ENCODE results near the gene TMEM33.
"Not testable (repeated sequence)": the region's sequence is repeated elsewhere in the genome, so short reads cannot be mapped to it uniquely, and the experiment has no call there.

Gene TMEM33, protein sequence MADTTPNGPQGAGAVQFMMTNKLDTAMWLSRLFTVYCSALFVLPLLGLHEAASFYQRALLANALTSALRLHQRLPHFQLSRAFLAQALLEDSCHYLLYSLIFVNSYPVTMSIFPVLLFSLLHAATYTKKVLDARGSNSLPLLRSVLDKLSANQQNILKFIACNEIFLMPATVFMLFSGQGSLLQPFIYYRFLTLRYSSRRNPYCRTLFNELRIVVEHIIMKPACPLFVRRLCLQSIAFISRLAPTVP

DNA sequence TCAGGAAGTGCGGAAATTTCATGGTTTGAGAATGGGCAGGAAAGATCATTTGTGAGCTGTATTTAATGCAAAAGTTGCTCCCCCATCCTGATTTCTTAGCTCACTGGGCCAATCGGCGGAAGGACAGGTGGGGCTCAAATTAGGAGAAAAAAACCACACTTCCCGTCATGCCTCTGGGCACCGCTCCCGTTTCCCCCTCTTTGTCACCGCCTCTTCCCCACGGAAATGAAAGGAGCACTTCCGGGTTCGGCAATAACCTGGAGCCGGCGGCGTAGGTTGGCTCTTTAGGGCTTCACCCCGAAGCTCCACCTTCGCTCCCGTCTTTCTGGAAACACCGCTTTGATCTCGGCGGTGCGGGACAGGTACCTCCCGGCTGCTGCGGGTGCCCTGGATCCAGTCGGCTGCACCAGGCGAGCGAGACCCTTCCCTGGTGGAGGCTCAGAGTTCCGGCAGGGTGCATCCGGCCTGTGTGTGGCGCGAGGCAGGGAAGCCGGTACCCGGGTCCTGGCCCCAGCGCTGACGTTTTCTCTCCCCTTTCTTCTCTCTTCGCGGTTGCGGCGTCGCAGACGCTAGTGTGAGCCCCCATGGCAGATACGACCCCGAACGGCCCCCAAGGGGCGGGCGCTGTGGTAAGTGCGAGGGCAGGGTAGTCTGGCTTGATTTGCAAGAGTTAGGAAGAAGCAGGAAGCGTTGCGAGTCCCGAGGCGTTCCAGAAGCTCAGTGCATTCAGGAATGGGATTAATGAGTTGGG is at the start of gene TMEM33:
TSS of gene TMEM33 (plus strand) at position 529 of the 751 bp plus-strand sequence. CDS start at position 585, 56 bp downstream.
- DNase-seq, result peak; percentile 81

- DNase-seq, result no peak
Observed at GRCh38 chr4:41885456-41885855, 49.8 kb upstream of the TMEM33 start.

DNA sequence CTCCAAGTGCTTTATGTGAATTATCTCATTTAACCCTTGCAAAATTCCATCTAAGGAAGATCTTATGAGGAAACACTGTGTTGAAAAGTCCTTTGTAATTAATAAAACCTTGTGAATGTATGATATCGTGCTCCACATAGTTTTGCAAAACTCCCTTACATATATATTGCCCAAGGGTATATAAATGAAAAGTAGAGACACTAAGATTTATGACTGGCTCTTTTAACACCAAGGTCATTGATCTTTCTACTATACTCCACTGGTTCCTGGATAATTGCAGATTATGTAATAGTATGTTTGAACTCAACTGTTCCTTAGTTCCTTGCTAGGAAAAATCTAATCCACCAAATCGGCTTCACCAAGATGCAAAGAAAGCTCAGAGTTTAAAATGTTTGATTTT is 48.0 kb upstream of the TMEM33 start:
- DNase-seq, result no peak

DNA sequence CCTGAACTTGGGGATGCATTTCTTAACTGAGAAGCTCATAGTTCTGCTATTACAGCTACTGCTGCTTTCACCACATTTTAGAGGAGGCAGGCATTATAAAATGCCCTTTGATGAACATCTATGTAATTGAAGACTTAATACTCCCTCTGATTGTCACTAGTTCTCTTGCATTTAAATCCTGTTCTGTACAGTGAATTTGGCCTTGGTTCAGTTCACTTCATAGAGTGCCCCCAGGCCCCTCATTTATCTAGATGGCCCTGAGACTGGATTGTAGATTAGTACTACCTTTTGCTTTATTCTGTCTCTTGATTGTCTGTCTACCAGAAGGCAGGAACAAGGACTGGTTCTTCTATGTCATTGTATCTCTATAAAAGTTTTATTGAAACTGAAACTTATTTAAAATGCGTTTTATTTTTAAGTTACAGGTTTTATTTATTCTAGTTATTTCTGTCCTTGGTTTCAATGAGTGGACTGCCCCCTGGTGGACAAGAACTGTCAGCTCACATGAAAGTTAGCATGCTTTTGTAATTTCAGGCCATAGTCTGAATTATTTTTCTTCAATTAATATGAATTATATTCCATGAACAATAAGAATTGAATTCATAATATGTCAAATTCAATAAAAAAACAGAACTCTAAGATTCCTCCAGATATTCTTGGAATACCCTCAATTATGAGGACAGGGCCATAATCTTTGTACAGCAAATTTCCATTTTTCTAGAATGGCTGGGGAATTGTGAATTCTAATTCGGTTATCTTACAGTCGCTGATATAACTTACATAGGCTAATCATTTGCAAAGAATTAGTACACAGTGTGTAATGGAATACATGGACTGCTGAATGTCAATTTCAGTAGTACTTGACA is 47.2 kb upstream of the TMEM33 start:
- peak; percentile 46 for DNase-seq

DNA sequence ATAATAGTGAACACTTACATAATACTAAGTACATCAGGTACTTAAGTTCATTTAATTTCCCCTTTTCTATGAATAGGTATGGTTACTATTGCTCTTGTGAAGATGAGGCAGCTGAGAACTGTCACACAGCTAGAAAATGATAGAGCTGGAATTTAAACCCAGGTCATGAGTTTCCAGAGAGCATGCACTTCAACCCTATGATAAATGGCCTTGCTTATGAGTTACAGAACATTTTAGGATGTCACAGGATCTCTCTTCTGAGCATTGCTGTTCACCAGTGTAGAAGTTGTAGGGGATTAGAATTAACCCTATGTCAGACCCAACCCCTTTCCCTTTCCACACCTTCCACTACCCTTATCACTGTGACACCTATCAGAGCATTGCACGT is 46.5 kb upstream of the TMEM33 start:
- DNase-seq, result no peak

DNA sequence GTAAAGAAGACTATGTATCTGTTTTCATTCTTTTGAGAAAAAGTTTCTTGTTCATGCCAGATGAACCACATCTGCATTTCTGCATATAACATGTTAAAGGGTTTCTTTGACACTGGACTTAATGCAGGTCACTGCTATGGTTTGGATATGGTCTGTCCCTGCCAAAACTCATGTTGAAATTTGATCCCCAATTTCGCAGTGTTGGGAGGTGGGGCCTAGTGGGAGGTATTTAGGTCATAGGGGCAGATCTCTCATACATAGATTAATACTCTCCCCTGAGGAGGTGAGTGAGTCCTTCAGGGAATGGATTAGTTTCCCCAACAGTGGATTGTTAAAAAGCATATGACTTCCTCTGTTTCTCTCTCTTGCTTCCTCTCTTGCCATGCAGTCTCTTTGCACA is 45.9 kb upstream of the TMEM33 start:
- no peak for DNase-seq

DNA sequence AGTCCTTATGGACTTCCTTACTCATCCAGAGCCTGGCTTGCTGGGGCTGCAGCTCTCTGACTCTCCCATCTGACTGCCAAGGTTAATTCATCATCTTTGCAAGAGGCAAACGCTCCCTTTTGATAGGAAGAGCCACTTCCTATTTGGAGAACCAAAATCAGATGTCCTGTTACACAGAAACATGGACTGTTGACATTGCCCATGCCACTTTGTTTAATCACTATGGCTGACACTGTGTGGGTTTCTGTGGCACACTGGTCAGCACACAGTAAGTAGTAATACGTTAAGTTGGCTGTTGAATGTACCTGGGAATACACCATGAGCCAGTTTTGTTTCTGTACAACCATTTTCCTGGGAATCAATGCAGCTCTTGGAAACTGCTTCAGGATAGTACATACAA is 45.1 kb upstream of the TMEM33 start:
- no peak for DNase-seq

DNA sequence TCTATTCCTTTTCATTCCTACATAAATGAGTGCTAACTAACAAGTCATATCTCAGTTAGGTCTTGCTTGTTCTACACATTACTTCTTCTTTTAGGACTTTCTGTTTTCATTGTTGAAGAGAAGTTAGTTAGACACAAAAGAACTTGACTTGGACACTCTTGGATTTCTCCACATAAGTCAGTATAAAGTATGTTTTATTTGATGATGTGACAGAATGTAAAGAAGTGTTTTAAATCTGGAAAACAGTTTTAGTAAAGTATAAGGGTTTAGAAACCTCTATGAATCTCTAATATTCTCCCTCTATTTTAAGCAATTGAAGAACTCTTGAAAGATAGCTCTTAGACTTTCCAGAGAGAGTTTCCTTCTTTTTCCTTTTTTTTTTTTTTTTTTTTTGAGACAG is 38.6 kb upstream of the TMEM33 start:
- no peak for DNase-seq

DNA sequence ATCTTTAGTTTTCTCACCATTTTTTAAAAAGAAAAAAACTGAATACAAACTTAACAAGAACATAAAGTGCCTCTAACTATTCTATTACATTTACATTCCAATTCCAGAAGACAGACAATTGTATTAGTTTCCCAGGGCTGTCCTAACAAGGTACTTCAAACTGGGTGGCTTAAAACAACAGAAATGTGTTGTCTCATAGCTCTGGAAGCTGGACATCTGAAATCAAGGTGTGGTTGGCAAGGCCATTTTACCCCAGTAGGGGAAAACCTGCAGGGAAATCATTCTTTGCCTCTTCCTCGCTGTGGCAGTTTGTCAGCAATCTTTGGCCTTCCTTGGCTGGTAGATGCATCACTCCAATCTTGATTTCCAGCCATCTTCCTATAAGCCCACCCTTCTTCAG is 37.5 kb upstream of the TMEM33 start:
- DNase-seq, result no peak

DNA sequence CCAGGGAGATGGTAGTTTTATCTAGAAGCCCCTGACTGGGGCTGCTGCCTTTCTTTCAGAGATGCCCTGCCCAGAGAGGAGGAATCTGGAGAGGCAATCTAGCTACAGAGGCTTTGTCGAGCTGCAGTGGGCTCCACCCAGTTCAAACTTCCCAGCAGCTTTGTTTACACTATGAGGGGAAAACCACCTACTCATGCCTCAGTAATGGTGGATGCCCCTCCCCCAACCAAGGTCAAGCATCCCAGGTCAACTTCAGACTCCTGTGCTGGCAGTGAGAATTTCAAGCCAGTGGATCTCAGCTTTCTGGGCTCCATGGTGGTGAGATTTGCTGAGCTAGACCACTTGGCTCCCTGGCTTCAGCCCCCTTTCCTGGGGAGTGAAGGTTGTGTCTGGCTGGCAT is 26.1 kb upstream of the TMEM33 start:
- DNase-seq, result not testable (repeated sequence)

DNA sequence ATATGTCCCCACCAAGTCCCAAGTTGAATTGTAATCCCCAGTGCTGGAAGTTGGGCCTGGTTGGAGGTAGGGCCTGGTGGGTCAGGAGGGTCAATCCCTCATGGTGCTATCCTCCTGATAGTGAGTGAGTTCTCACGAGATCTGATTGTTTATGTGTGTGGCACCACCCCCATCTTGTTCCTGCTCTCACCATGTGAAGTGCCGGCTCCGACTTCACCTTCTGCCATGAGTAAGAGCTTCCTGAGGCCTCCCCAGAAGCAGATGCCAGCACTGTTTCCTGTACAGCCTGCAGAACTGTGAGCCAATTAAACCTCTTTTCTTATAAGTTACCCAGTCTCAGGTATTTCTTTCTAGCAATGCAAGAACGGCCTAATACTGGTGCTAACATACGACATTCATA is 22.7 kb upstream of the TMEM33 start:
- no peak for DNase-seq

DNA sequence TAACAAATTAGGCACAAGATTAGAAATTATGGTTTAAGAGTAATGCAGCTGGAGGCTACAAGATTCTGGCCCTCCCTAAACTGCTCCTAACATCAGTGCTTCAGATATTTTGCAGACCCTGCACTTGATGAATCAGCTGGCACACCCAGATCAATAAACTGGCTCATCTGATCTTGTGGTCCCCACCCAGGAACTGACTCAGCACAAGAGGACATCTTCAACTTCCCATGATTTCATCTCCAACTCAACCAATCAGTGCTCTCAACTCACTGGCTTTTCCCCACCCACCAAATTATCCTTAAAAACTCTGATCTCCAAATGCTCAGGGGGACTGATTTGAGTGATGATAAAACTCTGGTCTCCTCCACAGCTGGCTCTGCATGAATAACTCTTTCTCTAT is 21.7 kb upstream of the TMEM33 start:
- no peak for DNase-seq

DNA sequence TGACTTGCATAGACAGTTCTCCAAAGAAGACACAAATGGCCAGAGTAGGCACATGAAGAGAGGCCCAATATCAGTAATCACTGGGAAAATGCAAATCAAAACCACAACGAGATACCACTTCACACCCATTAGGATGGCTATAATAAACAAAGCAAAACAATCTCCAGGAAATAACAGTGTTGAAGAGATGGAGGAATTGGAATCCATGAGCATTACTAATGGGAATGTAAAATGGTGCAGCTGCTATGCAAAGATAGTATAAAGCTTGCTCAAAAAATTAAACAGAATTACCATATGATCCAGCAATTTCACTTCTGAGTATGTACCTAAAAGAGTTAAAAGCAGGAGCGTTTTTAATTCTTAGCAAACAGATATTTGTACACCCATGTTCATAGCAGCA is 17.0 kb upstream of the TMEM33 start:
- no peak for DNase-seq

DNA sequence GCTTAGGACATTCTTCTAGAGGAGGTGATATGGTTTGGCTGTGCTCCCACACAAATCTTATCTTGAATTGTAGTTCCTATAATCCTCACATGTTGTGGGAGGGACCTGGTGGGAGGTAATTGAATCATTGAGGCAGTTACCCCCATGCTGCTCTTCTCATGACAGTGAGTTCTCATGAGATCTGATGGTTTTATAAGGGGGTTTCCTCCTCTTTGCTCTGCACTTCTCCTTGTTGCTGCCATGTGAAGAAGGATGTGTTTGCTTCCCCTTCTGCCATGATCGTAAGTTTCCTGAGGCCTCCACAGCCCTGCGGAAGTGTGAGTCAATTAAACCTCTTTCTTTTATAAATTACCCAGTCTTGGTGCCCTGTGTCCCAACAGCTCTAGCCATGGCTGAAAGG is 14.8 kb upstream of the TMEM33 start:
- DNase-seq, result not testable (repeated sequence)

- no peak for DNase-seq
Observed at GRCh38 chr4:41921476-41921875, 13.8 kb upstream of the TMEM33 start.

- DNase-seq, result no peak
Observed at GRCh38 chr4:41927796-41928499, 7.3 kb upstream of the TMEM33 start.

DNA sequence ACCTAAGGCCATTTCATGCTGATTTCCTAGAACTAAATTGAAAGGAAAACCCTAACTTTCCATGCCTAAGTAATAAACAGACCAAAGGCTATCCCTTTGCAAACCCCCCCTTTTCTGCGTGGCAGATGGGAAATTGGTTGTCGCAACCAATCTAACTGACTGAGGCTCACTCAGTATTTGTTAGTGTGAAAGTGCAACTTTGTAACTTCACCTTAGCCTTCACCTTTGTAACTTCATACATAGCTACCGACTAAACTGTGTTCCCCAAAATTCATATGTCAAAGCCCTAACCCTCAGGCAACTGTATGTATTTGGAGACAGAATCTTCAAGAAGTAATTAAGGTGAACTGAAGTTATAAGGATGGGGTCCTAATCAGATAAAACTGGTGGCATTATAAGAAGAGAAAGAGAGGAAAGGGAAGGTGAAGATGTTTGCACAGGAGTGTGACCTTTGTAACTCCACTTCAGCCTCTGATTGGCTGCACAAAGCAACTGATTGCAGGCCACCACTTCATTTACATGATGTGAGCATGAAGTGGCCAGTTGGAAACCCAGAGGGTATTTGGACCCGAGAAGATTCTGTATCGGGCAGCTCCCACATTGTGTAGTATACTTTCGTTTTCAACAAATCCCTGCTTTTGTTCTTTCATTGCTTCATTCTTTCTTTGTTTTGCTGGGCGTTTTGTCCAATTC is 4.9 kb upstream of the TMEM33 start:
- no peak for DNase-seq

GRCh38 chr4:41932988-41933387 is 2.2 kb upstream of the TMEM33 start:
- DNase-seq, result no peak

- no peak for DNase-seq
Observed at GRCh38 chr4:41933997-41934503, 1.2 kb upstream of the TMEM33 start.

DNA sequence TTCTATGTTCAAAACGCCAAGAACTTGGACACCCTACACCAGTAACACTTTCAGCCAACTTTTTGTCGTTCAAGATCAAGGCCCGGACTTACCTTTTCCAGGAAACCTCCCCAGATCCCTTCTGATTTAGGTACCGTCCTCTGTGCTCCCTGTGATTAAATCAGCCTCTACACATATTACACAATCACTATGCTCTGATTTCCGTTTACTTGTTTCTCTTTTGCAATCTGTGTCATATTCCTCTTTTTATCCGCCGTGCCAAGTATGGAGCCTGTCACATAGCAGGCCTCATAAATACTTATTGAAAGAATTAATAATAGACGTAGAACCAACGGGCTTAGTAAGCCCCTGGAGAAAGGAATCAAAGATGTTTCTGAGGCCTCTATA is 722 bp upstream of the TMEM33 start:
- no peak for DNase-seq

GRCh38 chr4:41935652-41936021 is 408 bp downstream of the TMEM33 start:
- DNase-seq, result peak; percentile 41

DNA sequence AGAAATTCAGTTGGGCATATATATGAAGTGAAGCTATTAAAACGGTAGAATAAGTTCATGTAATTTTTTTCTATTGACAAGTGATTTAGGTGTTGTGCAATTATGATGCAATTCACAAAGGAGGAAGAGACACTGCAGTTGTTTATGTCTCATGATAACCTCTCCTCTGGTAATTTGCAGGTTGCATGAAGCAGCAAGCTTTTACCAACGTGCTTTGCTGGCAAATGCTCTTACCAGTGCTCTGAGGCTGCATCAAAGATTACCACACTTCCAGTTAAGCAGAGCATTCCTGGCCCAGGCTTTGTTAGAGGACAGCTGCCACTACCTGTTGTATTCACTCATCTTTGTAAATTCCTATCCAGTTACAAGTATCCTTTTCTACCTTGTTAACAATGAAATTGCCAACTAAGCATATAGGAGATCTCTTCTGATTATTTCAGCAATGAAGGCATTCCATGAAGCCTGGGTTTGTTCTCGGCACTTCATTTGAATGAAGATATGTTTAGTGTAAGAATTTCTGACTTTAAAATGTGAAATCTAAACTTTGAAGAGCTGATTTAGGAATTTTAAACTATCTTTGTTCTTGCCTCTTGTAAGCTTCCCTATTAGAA is 3.9 kb downstream of the TMEM33 start:
- DNase-seq, result no peak

All from activated naive CD4-positive, alpha-beta T cell treated with Interleukin-2 at 50 U/mL for 16 hours (primary cell).